OCI-LY7 (cell line): ENCODE data around the gene GDF11.

ENCODE experiments used
- CTCF ChIP-seq: fragments of 200-600 bp; sonication (generic); conservative IDR thresholded peaks from 2 replicates; pipeline ENCODE4 v1.5.1; 2014; ENCODE audit warnings: mild to moderate bottlenecking, antibody characterized with exemption, low read length, moderate library complexity, mixed read lengths
- EZH2phosphoT487 ChIP-seq: fragments of 200-600 bp; sonication (generic); IDR thresholded peaks from 2 replicates; pipeline ENCODE4 v1.6.1; 2018; ENCODE audit warnings: low read depth, borderline replicate concordance, mild to moderate bottlenecking, mixed run types, antibody characterized with exemption, low read length, moderate library complexity, mixed read lengths

DNA sequence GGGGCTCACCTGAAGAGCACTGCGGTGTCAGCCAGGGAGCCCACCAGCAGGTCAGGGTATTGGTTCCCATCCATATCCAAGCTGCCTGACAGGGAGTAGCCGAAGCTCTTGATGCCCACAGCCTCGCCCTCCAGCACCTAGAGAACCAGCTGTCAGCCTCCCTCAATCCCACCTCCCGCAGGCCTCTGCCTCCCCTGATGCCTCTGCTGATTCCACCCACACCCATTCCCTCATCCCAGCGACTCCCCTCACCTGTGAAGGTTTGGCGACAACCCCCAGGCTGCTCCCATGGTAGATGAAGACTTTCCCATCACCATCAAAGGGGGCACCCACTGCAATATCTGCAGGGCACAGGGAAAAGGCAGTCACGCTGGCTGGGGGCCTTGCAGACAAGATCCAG lies 45.2 kb upstream of the GDF11 start:
- TF ChIP-seq CTCF (no peak), EZH2phosphoT487 (no peak)
